ENCODE measurements around the gene PRR16. TPM values are rescaled to one million over a fixed set of nuclear protein-coding genes. Genes with fewer than 3 reads are reported as not detected.

Gene PRR16
- total and polyA plus RNA-seq, 2 of the 13 experiments (the other 11 are each of a cell fraction or from before 2014, with no cell fraction given), result not detected

DNA sequence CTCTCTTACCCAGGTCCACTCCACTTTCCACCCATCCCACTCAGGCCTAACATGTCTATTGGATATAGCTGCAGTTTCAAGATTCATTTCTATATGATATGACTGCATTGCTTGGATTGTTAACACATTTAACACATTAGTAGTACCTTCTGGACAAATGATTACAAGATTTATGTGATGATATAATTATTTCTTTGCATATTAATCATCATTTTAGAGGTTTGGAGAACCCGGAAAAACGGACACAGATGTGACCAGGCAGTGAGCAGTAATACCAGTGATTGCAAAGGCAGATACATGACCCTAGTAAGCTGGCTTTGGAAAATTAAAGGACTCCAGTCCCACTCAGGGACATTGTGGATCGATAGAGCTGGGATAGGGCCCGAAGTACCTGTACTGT, 103.8 kb downstream of the PRR16 start (continued):
- no peak for TF ChIP-seq SIN3B (IDR thresholded peaks at IDR 0.05; ENCODE audit: low read length)
- TF ChIP-seq, protein P1, sequence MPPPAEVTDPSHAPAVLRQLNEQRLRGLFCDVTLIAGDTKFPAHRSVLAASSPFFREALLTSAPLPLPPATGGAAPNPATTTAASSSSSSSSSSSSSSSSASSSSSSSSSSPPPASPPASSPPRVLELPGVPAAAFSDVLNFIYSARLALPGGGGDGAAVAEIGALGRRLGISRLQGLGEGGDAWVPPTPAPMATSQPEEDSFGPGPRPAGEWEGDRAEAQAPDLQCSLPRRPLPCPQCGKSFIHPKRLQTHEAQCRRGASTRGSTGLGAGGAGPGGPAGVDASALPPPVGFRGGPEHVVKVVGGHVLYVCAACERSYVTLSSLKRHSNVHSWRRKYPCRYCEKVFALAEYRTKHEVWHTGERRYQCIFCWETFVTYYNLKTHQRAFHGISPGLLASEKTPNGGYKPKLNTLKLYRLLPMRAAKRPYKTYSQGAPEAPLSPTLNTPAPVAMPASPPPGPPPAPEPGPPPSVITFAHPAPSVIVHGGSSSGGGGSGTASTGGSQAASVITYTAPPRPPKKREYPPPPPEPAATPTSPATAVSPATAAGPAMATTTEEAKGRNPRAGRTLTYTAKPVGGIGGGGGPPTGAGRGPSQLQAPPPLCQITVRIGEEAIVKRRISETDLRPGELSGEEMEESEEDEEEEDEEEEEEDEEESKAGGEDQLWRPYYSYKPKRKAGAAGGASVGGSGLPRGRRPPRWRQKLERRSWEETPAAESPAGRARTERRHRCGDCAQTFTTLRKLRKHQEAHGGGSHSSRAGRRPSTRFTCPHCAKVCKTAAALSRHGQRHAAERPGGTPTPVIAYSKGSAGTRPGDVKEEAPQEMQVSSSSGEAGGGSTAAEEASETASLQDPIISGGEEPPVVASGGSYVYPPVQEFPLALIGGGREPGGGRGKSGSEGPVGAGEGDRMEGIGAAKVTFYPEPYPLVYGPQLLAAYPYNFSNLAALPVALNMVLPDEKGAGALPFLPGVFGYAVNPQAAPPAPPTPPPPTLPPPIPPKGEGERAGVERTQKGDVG (CRISPR knock-in tag; IDR thresholded peaks at IDR 0.05; ENCODE audit: borderline replicate concordance), result no peak
- TF ChIP-seq, protein P2, sequence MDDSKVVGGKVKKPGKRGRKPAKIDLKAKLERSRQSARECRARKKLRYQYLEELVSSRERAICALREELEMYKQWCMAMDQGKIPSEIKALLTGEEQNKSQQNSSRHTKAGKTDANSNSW (CRISPR knock-in tag; IDR thresholded peaks at IDR 0.05; ENCODE audit: borderline replicate concordance), result no peak
- TF ChIP-seq, protein P3, sequence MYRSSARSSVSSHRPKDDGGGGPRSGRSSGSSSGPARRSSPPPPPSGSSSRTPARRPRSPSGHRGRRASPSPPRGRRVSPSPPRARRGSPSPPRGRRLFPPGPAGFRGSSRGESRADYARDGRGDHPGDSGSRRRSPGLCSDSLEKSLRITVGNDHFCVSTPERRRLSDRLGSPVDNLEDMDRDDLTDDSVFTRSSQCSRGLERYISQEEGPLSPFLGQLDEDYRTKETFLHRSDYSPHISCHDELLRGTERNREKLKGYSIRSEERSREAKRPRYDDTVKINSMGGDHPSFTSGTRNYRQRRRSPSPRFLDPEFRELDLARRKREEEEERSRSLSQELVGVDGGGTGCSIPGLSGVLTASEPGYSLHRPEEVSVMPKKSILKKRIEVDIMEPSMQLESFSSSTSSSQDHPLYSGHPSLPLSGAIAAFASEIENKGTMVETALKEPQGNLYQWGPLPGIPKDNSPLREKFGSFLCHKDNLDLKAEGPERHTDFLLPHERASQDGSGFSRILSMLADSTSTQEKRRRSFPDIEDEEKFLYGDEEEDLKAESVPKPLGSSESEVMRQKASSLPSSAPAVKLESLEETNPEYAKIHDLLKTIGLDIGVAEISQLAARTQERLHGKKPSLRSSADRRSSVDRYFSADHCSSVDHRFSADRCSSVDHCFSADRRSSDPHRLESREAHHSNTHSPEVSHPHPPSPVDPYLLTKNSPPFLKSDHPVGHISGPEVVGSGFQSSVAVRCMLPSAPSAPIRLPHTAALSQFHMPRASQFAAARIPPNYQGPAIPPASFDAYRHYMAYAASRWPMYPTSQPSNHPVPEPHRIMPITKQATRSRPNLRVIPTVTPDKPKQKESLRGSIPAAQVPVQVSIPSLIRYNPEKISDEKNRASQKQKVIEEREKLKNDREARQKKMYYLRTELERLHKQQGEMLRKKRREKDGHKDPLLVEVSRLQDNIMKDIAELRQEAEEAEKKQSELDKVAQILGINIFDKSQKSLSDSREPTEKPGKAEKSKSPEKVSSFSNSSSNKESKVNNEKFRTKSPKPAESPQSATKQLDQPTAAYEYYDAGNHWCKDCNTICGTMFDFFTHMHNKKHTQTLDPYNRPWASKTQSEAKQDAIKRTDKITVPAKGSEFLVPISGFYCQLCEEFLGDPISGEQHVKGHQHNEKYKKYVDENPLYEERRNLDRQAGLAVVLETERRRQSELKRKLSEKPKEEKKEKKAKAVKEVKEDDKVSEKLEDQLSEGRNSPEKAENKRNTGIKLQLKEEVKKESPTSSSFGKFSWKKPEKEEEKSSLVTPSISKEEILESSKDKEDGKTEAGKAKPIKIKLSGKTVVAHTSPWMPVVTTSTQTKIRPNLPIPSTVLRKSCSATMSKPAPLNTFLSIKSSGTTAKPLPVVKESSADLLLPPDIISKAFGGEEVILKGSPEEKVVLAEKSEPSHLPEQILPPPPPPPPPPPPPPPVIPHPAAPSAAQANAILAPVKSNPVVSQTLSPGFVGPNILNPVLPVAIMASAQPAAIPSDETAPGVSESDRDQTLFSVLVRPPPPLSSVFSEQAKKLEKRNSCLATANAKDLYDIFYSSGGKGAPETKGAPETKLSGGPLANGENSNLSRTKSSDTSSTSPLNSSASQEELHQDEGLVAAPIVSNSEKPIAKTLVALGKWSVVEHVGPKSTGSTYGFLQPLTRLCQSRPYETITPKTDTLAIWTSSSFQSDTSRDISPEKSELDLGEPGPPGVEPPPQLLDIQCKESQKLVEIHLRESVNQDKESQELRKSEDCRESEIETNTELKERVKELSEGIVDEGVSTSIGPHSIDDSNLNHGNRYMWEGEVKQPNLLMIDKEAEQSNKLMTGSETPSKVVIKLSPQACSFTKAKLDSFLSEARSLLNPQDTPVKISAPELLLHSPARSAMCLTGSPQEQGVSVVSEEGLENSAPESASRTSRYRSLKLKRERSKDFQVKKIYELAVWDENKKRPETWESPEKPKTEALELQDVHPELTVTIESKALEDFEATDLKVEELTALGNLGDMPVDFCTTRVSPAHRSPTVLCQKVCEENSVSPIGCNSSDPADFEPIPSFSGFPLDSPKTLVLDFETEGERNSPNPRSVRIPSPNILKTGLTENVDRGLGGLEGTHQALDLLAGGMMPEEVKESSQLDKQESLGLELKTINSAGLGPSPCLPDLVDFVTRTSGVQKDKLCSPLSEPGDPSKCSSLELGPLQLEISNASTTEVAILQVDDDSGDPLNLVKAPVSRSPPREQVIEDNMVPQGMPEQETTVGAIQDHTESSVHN (CRISPR knock-in tag; IDR thresholded peaks at IDR 0.05), result no peak
